OCI-LY3 (cell line): ENCODE results near the gene ASCL2.

ENCODE experiments used
- H2AFZ ChIP-seq: fragments of 200-600, 300-600 bp; shearing (Covaris generic); 2 replicates; pipeline ENCODE4 v1.6.0; 2014; ENCODE audit warnings: antibody characterized with exemption, low read depth, low read length
- H3K27ac ChIP-seq: fragments of 200-600, 300-600 bp; sonication (generic); 2 replicates; pipeline ENCODE4 v1.5.1; 2014; ENCODE audit warnings: mild to moderate bottlenecking, low read length, moderate library complexity, mixed read lengths
- H3K27me3 ChIP-seq: fragments of 200-600, 300-600 bp; sonication (generic); 2 replicates; pipeline ENCODE4 v1.6.1; 2014; ENCODE audit warnings: low read depth, low read length, mixed read lengths
- H3K36me3 ChIP-seq: fragments of 200-600, 300-600 bp; sonication (generic); replicated peaks from 2 replicates; pipeline ENCODE3; 2014; ENCODE audit warnings: low read depth, low read length, mixed read lengths
- H3K4me1 ChIP-seq: fragments of 300-600, 200-600 bp; sonication (generic); 2 replicates; pipeline ENCODE4 v1.6.1; 2014; ENCODE audit warnings: low read length, mixed read lengths
- H3K4me2 ChIP-seq: fragments of 200-600, 300-600 bp; sonication (generic); 2 replicates; pipeline ENCODE4 v1.6.1; 2014; ENCODE audit warnings: low read length, mixed read lengths
- H3K4me3 ChIP-seq: fragments of 300-600, 200-600 bp; sonication (generic); 2 replicates; pipeline ENCODE4 v1.5.1; 2014; ENCODE audit warnings: antibody characterized with exemption, mild to moderate bottlenecking, low read length, moderate library complexity
- H3K79me2 ChIP-seq: fragments of 300-600, 200-600 bp; shearing (Covaris generic); 2 replicates; pipeline ENCODE4 v1.6.1; 2014; ENCODE audit warnings: mild to moderate bottlenecking, low read length, mixed read lengths
- H3K9ac ChIP-seq: fragments of 300-600, 200-600 bp; shearing (Covaris generic); 2 replicates; pipeline ENCODE4 v1.6.0; 2014; ENCODE audit warnings: mild to moderate bottlenecking, low read length, moderate library complexity
- H3K9me3 ChIP-seq: fragments of 200-600, 300-600 bp; shearing (Covaris generic); 2 replicates; pipeline ENCODE4 v1.6.1; 2014; ENCODE audit warnings: low read length, mixed read lengths; ENCODE audit not compliant: insufficient read depth
- H4K20me1 ChIP-seq: fragments of 200-600, 300-600 bp; sonication (generic); 2 replicates; pipeline ENCODE4 v1.6.1; 2016; ENCODE audit warnings: low read length, mixed read lengths; ENCODE audit not compliant: insufficient read depth
- CTCF ChIP-seq: fragments of 200-600, 300-600 bp; sonication (generic); IDR thresholded peaks from 2 replicates; pipeline ENCODE4 v1.5.1; 2014; ENCODE audit warnings: antibody characterized with exemption, low read length, low read depth
- EZH2phosphoT487 ChIP-seq: fragments of 200-600 bp; shearing (Covaris generic); IDR thresholded peaks from 2 replicates; pipeline ENCODE4 v1.6.1; 2018; ENCODE audit warnings: antibody characterized with exemption, mixed run types, low read depth

The ASCL2 gene

GRCh38 chr11:2277008-2277346 is 6.6 kb upstream of the ASCL2 start:
- Histone ChIP-seq H3K4me1 (no peaks in the 10 kb centered on the region), H3K27me3 (peaks cover 27% of the 10 kb centered on the region), H3K4me2 (no peak overlapping the region), H3K36me3 (no peaks in the 10 kb centered on the region), H3K9me3 (0 out of 2 replicates have a peak, but pooled peaks cover 5% of the 10 kb centered on the region), H3K4me3 (no peak overlapping the region), H2AFZ (no peak overlapping the region), H3K79me2 (no peaks in the 10 kb centered on the region), H4K20me1 (no peaks in the 10 kb centered on the region), H3K27ac (no peak overlapping the region), H3K9ac (no peak overlapping the region)
- TF ChIP-seq CTCF (no peak), EZH2phosphoT487 (no peak)

- Histone ChIP-seq H3K4me2 (no peak overlapping the region), H3K36me3 (no peaks in the 10 kb centered on the region), H3K4me3 (no peak overlapping the region), H3K27me3 (peaks cover 27% of the 10 kb centered on the region), H3K79me2 (no peaks in the 10 kb centered on the region), H2AFZ (no peak overlapping the region), H3K27ac (no peak overlapping the region), H3K9ac (no peak overlapping the region), H4K20me1 (no peaks in the 10 kb centered on the region), H3K9me3 (0 out of 2 replicates have a peak, but pooled peaks cover 5% of the 10 kb centered on the region), H3K4me1 (no peaks in the 10 kb centered on the region)
- TF ChIP-seq CTCF (no peak), EZH2phosphoT487 (no peak)
These were observed 6.1 kb upstream of the ASCL2 start for GRCh38 chr11:2276280-2277007.

GRCh38 chr11:2275334-2276279 is 5.2 kb upstream of the ASCL2 start:
- Histone ChIP-seq H3K27ac (no peak overlapping the region), H3K9ac (no peak overlapping the region), H3K27me3 (peaks cover 27% of the 10 kb centered on the region), H3K36me3 (no peaks in the 10 kb centered on the region), H3K9me3 (0 out of 2 replicates have a peak, but pooled peaks cover 5% of the 10 kb centered on the region), H4K20me1 (no peaks in the 10 kb centered on the region), H3K79me2 (no peaks in the 10 kb centered on the region), H3K4me3 (no peak overlapping the region), H3K4me1 (no peaks in the 10 kb centered on the region), H2AFZ (no peak overlapping the region), H3K4me2 (no peak overlapping the region)
- TF ChIP-seq EZH2phosphoT487 (no peak), CTCF (no peak)

- no peaks in the 10 kb centered on the region for H3K79me2 ChIP-seq
- no peak overlapping the region for H3K27ac ChIP-seq
- no peak overlapping the region for H3K4me3 ChIP-seq
- no peak overlapping the region for H3K4me2 ChIP-seq
- no peak overlapping the region for H2AFZ ChIP-seq
- H3K36me3 ChIP-seq: no peaks in the 10 kb centered on the region
- peaks cover 19% of the 10 kb centered on the region for H3K27me3 ChIP-seq
- H3K9me3 ChIP-seq: no peaks in the 10 kb centered on the region
- H3K9ac ChIP-seq: no peak overlapping the region
- no peaks in the 10 kb centered on the region for H3K4me1 ChIP-seq
- no peaks in the 10 kb centered on the region for H4K20me1 ChIP-seq
- no peak for TF ChIP-seq CTCF
- no peak for TF ChIP-seq EZH2phosphoT487
These were observed 3.4 kb upstream of the ASCL2 start for GRCh38 chr11:2273771-2274170.
